Measurements from ENCODE around the gene FBXO10.

DNA sequence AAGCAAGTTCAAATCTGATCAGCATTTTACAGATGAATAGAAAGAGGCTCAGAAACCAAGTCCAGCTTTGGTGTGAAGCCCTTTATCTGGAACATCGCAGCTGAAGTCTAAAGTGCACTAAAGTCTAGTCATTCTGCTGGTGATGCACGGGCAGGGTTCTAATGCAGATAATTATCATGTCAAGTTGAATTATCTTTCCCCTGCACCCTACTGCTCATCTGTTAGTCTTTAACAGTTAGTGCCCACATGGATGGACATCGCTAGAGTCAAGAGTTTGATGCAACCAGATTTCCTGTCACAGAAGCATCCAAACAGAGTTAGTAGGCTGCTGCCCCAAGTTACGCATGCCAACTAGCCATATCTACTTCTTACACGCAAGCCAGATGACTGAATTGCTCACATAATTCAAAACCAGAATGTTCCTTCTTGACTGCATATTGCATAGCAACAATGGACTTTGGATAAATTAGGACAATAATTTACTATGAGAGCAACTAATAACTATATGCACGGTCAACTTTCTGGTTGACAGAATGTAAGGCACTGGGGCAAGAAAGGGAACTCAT lies 17.8 kb upstream of the FBXO10 start:
- TF ChIP-seq, protein P1, sequence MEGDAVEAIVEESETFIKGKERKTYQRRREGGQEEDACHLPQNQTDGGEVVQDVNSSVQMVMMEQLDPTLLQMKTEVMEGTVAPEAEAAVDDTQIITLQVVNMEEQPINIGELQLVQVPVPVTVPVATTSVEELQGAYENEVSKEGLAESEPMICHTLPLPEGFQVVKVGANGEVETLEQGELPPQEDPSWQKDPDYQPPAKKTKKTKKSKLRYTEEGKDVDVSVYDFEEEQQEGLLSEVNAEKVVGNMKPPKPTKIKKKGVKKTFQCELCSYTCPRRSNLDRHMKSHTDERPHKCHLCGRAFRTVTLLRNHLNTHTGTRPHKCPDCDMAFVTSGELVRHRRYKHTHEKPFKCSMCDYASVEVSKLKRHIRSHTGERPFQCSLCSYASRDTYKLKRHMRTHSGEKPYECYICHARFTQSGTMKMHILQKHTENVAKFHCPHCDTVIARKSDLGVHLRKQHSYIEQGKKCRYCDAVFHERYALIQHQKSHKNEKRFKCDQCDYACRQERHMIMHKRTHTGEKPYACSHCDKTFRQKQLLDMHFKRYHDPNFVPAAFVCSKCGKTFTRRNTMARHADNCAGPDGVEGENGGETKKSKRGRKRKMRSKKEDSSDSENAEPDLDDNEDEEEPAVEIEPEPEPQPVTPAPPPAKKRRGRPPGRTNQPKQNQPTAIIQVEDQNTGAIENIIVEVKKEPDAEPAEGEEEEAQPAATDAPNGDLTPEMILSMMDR (IDR thresholded peaks at IDR 0.05): no peak
- TF ChIP-seq POLR2A (IDR thresholded peaks at IDR 0.05): no peak
